HUES48 (cell line): ENCODE results near the gene B4GALT6.

ENCODE experiments used
- H3K27ac ChIP-seq: one replicate; pipeline ENCODE4 v1.7.0; 2013; ENCODE audit warnings: low read depth, low read length, inconsistent platforms
- H3K27me3 ChIP-seq: 2 replicates; pipeline ENCODE4 v1.6.1; 2013; ENCODE audit warnings: mild to moderate bottlenecking, low read length; ENCODE audit not compliant: control insufficient read depth, insufficient read depth
- H3K36me3 ChIP-seq: 2 replicates; pipeline ENCODE4 v1.6.1; 2013; ENCODE audit warnings: low read length; ENCODE audit not compliant: control insufficient read depth, insufficient read depth
- H3K4me1 ChIP-seq: 2 replicates; pipeline ENCODE4 v1.6.1; 2013; ENCODE audit warnings: mild to moderate bottlenecking, low read length; ENCODE audit not compliant: control insufficient read depth, insufficient read depth
- H3K4me3 ChIP-seq: 2 replicates; pipeline ENCODE4 v1.5.1; 2013; ENCODE audit warnings: mild to moderate bottlenecking, low read depth, low read length
- H3K9ac ChIP-seq: 2 replicates; pipeline ENCODE4 v1.6.1; 2013; ENCODE audit warnings: mild to moderate bottlenecking, low read depth, low read length, moderate library complexity
- H3K9me3 ChIP-seq: 2 replicates; pipeline ENCODE4 v1.6.1; 2013; ENCODE audit warnings: low read length; ENCODE audit not compliant: control insufficient read depth, insufficient read depth

The B4GALT6 gene

DNA sequence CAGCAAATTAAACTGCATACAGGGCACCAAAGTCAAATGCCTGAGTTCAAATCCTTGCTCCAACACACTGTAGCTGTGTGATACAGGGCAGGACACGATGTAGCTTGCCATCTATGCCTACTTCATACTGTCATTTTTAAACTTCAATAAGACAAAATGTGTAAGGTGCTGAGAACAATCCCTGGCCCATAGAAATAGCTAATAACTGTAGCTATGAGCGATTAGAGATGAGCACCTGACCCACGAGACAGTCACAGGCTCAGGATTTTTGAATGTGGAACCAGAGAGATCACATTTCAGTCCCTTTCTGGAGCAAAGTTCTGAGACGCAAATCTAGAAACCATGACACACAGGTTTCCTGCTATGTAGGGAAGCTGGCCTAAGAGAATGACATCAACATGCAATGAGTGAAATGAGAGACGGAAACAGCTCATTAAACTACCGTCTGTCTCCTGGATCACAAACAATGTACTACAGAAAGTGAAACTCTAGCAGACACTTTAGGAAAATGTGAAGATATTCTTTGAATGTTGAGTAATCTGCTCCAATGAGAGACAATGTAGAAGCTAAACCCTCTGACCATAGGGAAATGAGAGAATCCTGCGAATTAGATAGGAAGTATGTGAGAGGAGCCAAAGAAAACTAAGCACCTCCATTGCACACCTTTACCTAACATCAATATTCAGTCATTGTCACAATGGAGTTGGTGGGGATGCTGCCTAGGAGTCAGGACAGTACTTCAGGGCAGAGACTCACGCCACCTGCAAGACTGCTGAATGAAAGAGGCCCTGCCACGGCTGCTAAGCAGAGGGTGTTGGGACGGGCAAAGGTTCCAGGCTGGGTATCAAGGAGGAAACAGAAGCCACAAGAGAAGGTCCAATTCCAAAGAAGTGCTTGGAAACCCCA is 25.5 kb downstream of the B4GALT6 start:
- no peaks in the 10 kb centered on the region for H3K27me3 ChIP-seq
- peaks cover 18% of the 10 kb centered on the region; the same call in 1 of the 2 replicates for H3K36me3 ChIP-seq
- no peak overlapping the region for H3K9ac ChIP-seq
- no peak overlapping the region for H3K4me3 ChIP-seq
- H3K27ac ChIP-seq = no peak overlapping the region
- 0 out of 2 replicates have a peak, but pooled peaks cover 11% of the 10 kb centered on the region for H3K4me1 ChIP-seq
- H3K9me3 ChIP-seq = no peaks in the 10 kb centered on the region

DNA sequence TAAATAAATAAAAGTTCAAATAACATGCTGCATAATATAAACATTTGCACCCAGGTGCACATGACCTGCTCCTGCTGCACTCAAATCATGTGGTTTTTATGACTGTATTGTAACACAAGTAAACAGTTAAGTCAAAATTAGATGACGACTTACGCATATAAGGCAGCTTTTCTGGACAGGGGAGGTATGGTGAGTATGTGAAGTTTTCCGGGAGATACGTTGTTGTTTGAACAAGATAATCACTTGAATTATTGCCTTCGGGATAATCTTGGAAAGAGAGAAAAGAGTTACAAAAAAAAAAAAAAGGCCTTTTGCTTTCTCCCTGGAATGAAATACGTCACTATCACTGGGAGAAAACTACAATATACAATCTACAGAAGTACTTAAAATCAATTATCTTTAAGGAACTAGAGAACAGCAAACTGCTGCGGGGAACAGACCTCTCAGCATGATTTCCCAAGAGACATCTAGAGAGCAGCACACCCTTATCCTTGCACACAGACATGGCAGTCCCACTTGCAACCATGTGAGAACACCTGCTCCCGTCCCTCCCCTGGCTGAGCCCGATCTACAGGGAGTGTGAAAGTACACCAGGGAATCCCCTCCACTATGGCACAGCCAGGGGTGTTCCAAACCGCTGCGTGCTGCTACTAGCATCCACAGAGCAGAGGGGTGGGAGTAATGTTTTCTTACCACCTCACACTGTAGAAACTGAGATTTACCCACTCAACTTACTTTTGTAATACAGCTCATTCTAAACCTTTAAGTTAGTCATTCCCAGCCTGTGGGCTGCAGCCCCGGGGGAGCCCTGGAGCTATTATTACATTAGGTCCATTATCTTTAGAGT is 26.3 kb downstream of the B4GALT6 start:
- Histone ChIP-seq H3K4me3 (no peak overlapping the region), H3K9ac (no peak overlapping the region), H3K4me1 (0 out of 2 replicates have a peak, but pooled peaks cover 11% of the 10 kb centered on the region), H3K27me3 (no peaks in the 10 kb centered on the region), H3K9me3 (no peaks in the 10 kb centered on the region), H3K27ac (no peak overlapping the region), H3K36me3 (peaks cover 22% of the 10 kb centered on the region)

DNA sequence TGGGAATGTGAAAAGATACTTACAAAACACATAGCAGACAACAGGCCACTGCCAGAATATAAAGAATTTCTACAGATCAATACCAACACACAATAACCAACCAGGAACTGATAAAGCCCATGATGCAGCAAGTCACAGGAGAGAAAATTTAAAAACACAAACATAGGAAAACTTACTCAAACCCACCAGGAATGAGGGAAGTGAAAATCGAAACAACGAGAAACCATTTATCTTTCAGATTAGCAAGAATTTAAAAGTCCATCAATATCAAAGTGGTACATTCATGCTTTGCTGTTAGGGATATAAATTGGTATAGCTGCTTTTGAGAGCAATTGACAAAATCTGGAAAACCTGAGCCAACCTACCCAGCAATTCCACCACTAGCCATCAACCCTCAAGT is 27.6 kb downstream of the B4GALT6 start:
- 0 out of 2 replicates have a peak, but pooled peaks cover 11% of the 10 kb centered on the region for H3K4me1 ChIP-seq
- no peak overlapping the region for H3K4me3 ChIP-seq
- no peak overlapping the region for H3K27ac ChIP-seq
- H3K27me3 ChIP-seq = no peaks in the 10 kb centered on the region
- H3K9ac ChIP-seq = no peak overlapping the region
- peaks cover 22% of the 10 kb centered on the region for H3K36me3 ChIP-seq
- H3K9me3 ChIP-seq = no peaks in the 10 kb centered on the region

DNA sequence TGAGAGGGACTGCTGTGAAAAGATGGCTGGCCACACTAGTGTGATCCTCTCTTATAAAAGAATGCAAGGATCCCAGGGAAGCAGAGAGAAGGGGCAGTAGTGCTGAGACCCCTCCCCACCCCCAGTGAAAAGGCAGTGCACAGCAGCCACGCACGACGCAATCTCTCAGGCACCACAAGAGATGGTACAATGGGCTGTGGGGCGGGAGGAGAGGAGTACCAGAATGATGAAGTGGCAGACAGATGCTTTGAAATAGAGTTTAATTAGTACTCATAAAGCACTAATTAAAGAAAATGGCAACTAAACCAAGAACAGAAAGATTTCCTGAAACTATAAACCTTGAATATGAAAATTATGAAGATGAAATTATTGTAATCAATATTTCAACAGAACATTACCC is 29.0 kb downstream of the B4GALT6 start:
- Histone ChIP-seq H3K9me3 (no peaks in the 10 kb centered on the region), H3K4me3 (no peak overlapping the region), H3K27ac (no peak overlapping the region), H3K36me3 (peaks cover 22% of the 10 kb centered on the region), H3K27me3 (no peaks in the 10 kb centered on the region), H3K9ac (no peak overlapping the region), H3K4me1 (0 out of 2 replicates have a peak, but pooled peaks cover 14% of the 10 kb centered on the region)

DNA sequence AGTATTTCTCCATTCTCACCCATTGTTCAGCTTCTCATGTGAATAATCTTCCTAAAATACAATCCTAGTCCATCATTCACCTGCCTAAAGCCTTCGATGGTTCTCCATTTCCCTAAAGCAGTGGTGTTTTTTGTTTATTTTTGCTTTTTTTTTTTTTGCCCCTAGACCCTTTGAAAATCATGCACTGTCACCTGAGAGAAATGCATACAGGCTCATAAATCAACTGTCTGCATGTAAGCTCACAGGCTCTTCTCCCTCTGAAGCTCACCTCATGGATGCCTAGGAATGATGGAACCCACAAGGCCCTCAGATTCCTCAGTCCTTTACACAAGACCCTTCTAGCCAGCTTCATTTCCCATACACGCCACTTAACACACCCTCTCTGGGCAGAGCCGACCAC is 31.5 kb downstream of the B4GALT6 start:
- H3K9ac ChIP-seq = no peak overlapping the region
- no peak overlapping the region for H3K4me3 ChIP-seq
- no peaks in the 10 kb centered on the region for H3K27me3 ChIP-seq
- no peaks in the 10 kb centered on the region for H3K9me3 ChIP-seq
- peaks cover 14% of the 10 kb centered on the region for H3K4me1 ChIP-seq
- H3K36me3 ChIP-seq = peaks cover 10% of the 10 kb centered on the region; the same call in 1 of the 2 replicates
- H3K27ac ChIP-seq = no peak overlapping the region

DNA sequence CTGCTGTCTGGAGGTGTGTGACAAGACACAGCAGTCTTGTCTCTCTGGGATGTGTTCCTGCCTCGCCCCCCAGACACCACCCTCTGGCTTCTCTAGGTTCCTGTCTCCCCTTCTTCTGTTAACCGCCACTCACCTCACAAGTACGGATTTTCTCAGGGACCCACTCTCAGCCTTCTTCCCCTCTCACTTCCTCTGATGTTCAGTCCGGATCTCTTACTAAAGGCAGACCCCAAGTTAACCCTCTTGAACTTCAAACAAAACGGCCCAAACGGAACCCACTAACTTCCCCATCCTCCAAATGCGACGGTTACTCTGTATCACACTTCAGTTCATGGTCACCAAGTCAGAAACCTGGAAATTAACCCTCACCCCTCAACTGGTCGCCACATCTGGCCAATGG is 32.0 kb downstream of the B4GALT6 start:
- Histone ChIP-seq H3K4me3 (no peak overlapping the region), H3K36me3 (peaks cover 5% of the 10 kb centered on the region; the same call in 1 of the 2 replicates), H3K4me1 (peaks cover 19% of the 10 kb centered on the region), H3K27ac (no peak overlapping the region), H3K27me3 (no peaks in the 10 kb centered on the region), H3K9ac (no peak overlapping the region), H3K9me3 (no peaks in the 10 kb centered on the region)

DNA sequence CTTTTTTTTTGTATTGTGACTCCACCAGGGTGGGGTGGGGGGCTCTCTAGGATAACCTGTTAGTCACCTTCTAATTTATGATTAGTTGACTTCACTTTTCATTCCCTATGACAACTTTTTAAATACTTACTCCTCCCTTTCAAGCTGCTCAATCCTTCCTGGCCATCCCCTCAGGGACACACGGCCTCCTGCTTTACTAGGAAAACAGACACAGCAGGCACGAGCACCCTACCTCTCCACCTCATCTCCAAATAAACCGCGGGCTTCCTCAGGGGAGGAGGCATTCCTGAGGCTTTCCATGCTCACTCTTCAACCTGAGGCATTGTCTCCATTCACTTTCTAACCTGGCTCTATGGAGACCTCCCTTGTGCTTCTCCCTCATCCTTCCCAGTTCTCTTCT is 33.0 kb downstream of the B4GALT6 start:
- H3K36me3 ChIP-seq = peaks cover 4% of the 10 kb centered on the region; the same call in 1 of the 2 replicates
- H3K4me3 ChIP-seq = no peak overlapping the region
- H3K27me3 ChIP-seq = no peaks in the 10 kb centered on the region
- no peaks in the 10 kb centered on the region for H3K9me3 ChIP-seq
- H3K27ac ChIP-seq = no peak overlapping the region
- peaks cover 29% of the 10 kb centered on the region for H3K4me1 ChIP-seq
- H3K9ac ChIP-seq = no peak overlapping the region

DNA sequence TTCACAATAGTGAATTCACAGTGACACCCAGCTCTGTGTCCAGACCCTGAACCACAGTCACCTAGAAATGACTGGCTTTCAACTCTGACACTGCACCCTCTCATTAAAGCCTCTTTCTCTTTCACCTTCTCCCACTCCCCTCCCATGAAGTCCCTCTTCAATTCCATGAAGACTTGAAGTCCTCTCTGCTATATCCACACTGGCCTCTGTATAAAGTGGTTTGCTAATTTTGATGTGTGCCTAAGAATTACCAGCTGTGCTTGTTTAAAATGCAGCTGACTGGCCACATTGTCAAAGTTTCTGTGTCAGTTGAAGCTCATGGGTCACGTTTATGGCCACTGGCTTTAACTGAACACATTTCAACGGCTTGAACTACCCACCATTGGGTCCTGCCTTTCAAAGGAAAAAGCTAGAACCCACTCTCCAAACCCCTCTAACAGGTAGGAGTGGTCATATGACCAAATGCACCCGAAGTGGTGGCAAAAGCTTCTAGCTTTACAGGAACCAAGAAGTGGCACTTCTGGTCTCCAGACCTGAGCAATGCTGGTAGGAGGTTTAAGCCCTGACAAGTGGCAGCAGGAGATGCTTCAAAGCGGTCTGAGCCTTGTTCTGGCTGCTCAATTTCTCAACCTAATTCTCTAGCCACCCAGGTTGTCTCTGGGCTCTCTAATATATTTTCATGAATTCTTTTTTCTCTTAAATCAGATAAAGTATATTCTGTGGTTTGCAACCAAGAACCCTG is 34.2 kb downstream of the B4GALT6 start:
- Histone ChIP-seq H3K4me1 (peaks cover 39% of the 10 kb centered on the region), H3K4me3 (no peak overlapping the region), H3K27me3 (no peaks in the 10 kb centered on the region), H3K36me3 (peaks cover 4% of the 10 kb centered on the region; the same call in 1 of the 2 replicates), H3K27ac (no peak overlapping the region), H3K9me3 (no peaks in the 10 kb centered on the region), H3K9ac (no peak overlapping the region)

DNA sequence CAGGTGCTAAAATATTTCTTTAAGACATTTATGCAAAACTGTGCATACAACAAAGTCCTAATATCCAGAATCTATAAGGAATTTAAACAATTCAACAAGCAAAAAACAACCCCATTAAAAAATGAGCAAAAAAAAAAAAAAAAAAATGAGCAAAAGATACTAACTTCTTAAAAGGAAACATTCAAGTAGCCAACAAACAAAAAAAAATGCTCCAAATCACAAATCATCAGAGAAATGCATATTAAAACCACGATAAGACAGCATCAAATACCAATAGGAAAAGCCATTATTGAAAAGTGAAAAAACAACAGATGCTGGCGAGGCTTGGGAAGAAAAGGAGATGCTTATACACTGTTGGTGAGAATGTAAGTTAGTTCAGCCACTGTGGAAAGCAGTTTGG is 34.9 kb downstream of the B4GALT6 start:
- Histone ChIP-seq H3K9ac (no peak overlapping the region), H3K36me3 (peaks cover 9% of the 10 kb centered on the region; the same call in 1 of the 2 replicates), H3K9me3 (no peaks in the 10 kb centered on the region), H3K4me1 (peaks cover 45% of the 10 kb centered on the region), H3K4me3 (no peak overlapping the region), H3K27me3 (no peaks in the 10 kb centered on the region), H3K27ac (no peak overlapping the region)

DNA sequence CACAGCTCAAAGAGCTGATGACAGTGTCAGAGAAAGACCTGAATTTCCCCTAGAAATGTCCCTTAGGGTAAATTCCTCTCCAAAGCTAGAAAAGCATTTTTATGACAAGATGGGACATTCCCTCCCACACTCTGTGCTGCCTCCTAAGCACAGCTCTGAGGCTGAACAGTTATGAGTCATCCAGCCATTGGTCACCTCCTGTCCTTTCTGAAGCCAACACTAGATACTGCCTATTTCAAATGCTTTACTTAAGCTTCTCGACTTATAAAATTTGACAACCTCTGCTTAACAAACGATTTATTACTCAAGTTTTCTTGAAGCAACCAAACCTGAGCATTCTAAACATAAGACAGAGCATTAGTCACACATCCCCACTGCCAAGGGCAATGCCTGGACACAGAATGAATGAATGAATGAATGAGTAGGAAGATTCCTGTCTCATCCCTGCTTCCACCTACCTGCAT is 35.4 kb downstream of the B4GALT6 start:
- Histone ChIP-seq H3K27ac (no peak overlapping the region), H3K4me1 (peaks cover 45% of the 10 kb centered on the region), H3K27me3 (no peaks in the 10 kb centered on the region), H3K4me3 (no peak overlapping the region), H3K9ac (no peak overlapping the region), H3K9me3 (no peaks in the 10 kb centered on the region), H3K36me3 (peaks cover 13% of the 10 kb centered on the region; the same call in 1 of the 2 replicates)
